IPS-18c (cell line): Measurements from ENCODE around the gene PREPL.

Source experiments
- H3K4me3 ChIP-seq: 2 replicates; pipeline ENCODE4 v1.7.0; 2013; ENCODE audit warnings: low read depth, mild to moderate bottlenecking, low read length, moderate library complexity; ENCODE audit not compliant: insufficient read depth
- H3K9me3 ChIP-seq: one replicate; pipeline ENCODE4 v1.6.1; 2013; ENCODE audit warnings: mild to moderate bottlenecking, low read length, moderate library complexity; ENCODE audit not compliant: control insufficient read depth, insufficient read depth

Gene PREPL

DNA sequence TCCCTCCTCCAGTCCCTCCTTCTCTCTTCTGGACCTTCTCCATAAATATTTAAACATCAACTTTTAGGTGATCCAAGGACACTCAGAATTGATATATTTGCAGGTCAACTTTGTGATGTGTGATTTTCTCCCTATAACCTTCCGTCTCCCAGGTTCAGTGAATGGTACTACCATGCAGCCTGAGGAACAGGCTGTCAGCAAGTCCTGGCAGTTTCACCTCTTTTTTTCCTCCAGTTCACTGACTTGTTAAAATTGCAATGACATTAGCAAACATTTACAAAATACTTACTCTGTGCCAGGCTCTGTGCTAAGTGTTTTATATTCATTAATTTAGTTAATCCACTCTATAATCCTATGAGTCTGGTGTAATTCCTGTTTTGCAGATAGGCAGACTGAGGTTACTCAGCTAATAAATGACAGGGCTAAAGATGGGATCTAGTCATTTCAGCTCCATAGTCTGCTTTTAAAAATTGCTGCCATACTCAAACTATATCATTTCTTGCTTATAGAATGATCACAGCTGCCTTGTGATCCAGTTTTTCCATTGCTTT is 78.1 kb downstream of the PREPL start:
- Histone ChIP-seq H3K9me3 (no peaks in the 10 kb centered on the region), H3K4me3 (no peak overlapping the region)

GRCh38 chr2:44280869-44281268 is 80.4 kb downstream of the PREPL start:
- no peak overlapping the region for H3K4me3 ChIP-seq

GRCh38 chr2:44277541-44277940 is 83.8 kb downstream of the PREPL start:
- Histone ChIP-seq H3K4me3 (no peak overlapping the region), H3K9me3 (no peaks in the 10 kb centered on the region)

More at GRCh38 chr2:44280869-44281268, 80.4 kb downstream of the PREPL start:
- H3K9me3 ChIP-seq: no peaks in the 10 kb centered on the region

DNA sequence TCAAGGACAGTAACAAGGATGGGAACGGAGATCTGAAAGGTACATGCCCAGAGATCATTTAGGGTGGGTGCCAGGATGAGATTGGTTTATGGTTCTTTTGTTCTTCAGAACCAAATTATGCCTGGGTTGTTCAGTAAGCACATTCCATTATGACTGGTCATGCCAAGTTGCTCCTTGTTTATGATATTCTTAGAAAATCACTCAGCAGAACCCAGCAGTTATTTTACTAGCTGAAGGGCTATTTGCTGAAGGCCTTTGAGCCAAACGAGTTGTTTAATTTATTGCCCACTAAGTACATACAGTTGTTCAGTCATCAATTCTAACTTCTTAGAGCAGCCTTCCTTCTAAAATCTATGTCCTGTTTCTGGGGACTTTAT is 85.4 kb downstream of the PREPL start:
- H3K9me3 ChIP-seq: no peaks in the 10 kb centered on the region
- no peak overlapping the region for H3K4me3 ChIP-seq

GRCh38 chr2:44273596-44273995 is 87.7 kb downstream of the PREPL start:
- no peaks in the 10 kb centered on the region for H3K9me3 ChIP-seq
- H3K4me3 ChIP-seq: no peak overlapping the region

GRCh38 chr2:44273076-44273475 is 88.2 kb downstream of the PREPL start:
- H3K4me3 ChIP-seq: no peak overlapping the region

DNA sequence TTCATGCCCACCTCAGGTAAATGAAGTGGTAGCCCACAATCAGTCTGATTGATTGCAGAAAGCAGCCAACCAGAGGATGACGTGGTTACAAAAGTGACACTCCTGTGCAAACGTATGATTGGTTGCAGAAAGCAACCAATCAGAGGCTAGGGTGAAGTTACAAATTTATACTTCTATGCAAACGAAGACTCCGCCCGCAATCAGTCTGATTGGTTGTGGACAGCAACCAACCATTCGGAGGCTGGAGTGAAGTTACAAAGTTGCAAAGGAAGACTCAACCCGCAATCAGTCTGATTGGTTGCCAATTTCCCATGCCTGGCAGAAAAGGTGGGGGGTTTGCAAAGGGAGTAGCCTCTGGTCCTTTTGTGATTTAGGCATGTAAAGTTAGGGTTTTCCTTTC is 90.0 kb downstream of the PREPL start:
- no peak overlapping the region for H3K4me3 ChIP-seq
- H3K9me3 ChIP-seq: no peaks in the 10 kb centered on the region

More at GRCh38 chr2:44273076-44273475, 88.2 kb downstream of the PREPL start:
- H3K9me3 ChIP-seq: no peaks in the 10 kb centered on the region

GRCh38 chr2:44269831-44270230 is 91.5 kb downstream of the PREPL start:
- no peaks in the 10 kb centered on the region for H3K9me3 ChIP-seq
- H3K4me3 ChIP-seq: no peak overlapping the region

DNA sequence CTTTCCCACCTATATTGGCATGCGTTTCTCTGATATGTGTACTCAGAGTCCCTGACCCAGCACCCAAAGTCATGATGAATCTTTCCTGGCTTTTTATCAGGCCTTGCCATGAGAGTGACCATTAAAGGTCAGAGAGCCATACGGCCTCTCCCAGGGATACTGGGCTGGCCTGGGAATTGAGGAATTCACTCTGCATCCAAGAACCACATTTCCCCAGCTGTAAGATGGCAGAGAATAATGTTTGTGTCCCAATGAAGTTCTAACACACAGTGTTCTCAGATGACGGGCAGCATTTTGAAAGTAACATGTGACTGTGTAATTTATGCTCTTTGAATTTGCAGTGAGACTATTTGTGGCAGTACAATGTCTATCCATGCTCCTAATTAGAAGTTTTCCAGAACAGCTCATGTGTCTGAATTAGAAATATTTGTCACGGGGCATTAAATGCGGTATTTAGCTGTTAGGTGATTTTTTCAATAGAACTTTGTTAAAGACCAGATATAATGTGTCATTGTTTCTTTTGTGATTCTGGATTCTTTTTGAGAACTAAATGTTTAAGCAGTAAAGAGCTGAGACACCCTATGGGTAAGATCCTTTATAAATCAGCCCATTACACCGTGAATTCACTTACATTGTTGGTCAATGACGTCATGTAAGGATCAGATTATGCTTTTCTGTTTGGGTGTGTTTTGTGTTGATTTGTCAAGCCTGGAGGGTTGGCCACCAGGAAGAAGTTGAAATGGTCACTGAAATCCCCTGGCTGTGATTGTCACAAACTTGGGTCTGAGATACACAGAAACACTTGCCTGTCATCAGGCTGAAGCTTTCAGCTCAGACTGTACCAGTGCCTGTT is 93.3 kb downstream of the PREPL start:
- Histone ChIP-seq H3K4me3 (no peak overlapping the region), H3K9me3 (no peaks in the 10 kb centered on the region)
